Measurements from ENCODE around the gene CNNM3.

Gene CNNM3

GRCh38 chr2:96875498-96876268 is 59.6 kb downstream of the CNNM3 start:
- Histone ChIP-seq H3K27me3 (ENCODE audit: control insufficient read depth, insufficient read depth, low read length) (peaks cover 3% of the 10 kb centered on the region), H3K4me3 (ENCODE audit: low read length) (no peak overlapping the region), H3K9ac (ENCODE audit: low read length) (no peak overlapping the region), H3K4me1 (ENCODE audit: control insufficient read depth, insufficient read depth, low read length) (peaks cover 15% of the 10 kb centered on the region), H3K9me3 (ENCODE audit: control insufficient read depth, low read length) (no peaks in the 10 kb centered on the region), H3K36me3 (ENCODE audit: control insufficient read depth, insufficient read depth, low read length) (no peaks in the 10 kb centered on the region)

- H3K36me3 ChIP-seq (ENCODE audit: control insufficient read depth, insufficient read depth, low read length): no peaks in the 10 kb centered on the region
- H3K4me3 ChIP-seq (ENCODE audit: low read length): no peak overlapping the region
- H3K9ac ChIP-seq (ENCODE audit: low read length): no peak overlapping the region
- H3K27me3 ChIP-seq (ENCODE audit: control insufficient read depth, insufficient read depth, low read length): no peaks in the 10 kb centered on the region
- H3K9me3 ChIP-seq (ENCODE audit: control insufficient read depth, low read length): no peaks in the 10 kb centered on the region
- peaks cover 11% of the 10 kb centered on the region for H3K4me1 ChIP-seq (ENCODE audit: control insufficient read depth, insufficient read depth, low read length)
Observed at GRCh38 chr2:96876269-96877041, 60.4 kb downstream of the CNNM3 start.

- Histone ChIP-seq H3K9me3 (ENCODE audit: control insufficient read depth, low read length) (no peaks in the 10 kb centered on the region), H3K4me1 (ENCODE audit: control insufficient read depth, insufficient read depth, low read length) (peaks cover 11% of the 10 kb centered on the region), H3K36me3 (ENCODE audit: control insufficient read depth, insufficient read depth, low read length) (no peaks in the 10 kb centered on the region), H3K27me3 (ENCODE audit: control insufficient read depth, insufficient read depth, low read length) (no peaks in the 10 kb centered on the region), H3K9ac (ENCODE audit: low read length) (no peak overlapping the region), H3K4me3 (ENCODE audit: low read length) (no peak overlapping the region)
Observed at GRCh38 chr2:96877042-96877451, 61.0 kb downstream of the CNNM3 start.

GRCh38 chr2:96877631-96878092 is 61.6 kb downstream of the CNNM3 start:
- Histone ChIP-seq H3K4me3 (ENCODE audit: low read length) (no peak overlapping the region), H3K9me3 (ENCODE audit: control insufficient read depth, low read length) (no peaks in the 10 kb centered on the region), H3K27me3 (ENCODE audit: control insufficient read depth, insufficient read depth, low read length) (no peaks in the 10 kb centered on the region), H3K4me1 (ENCODE audit: control insufficient read depth, insufficient read depth, low read length) (peaks cover 11% of the 10 kb centered on the region), H3K36me3 (ENCODE audit: control insufficient read depth, insufficient read depth, low read length) (no peaks in the 10 kb centered on the region), H3K9ac (ENCODE audit: low read length) (no peak overlapping the region)

GRCh38 chr2:96878171-96878570 is 62.1 kb downstream of the CNNM3 start:
- Histone ChIP-seq H3K4me3 (ENCODE audit: low read length) (no peak overlapping the region), H3K27me3 (ENCODE audit: control insufficient read depth, insufficient read depth, low read length) (no peaks in the 10 kb centered on the region), H3K9ac (ENCODE audit: low read length) (no peak overlapping the region), H3K4me1 (ENCODE audit: control insufficient read depth, insufficient read depth, low read length) (peaks cover 11% of the 10 kb centered on the region), H3K36me3 (ENCODE audit: control insufficient read depth, insufficient read depth, low read length) (no peaks in the 10 kb centered on the region), H3K9me3 (ENCODE audit: control insufficient read depth, low read length) (no peaks in the 10 kb centered on the region)

GRCh38 chr2:96878796-96879544 is 62.9 kb downstream of the CNNM3 start:
- Histone ChIP-seq H3K36me3 (ENCODE audit: control insufficient read depth, insufficient read depth, low read length) (no peaks in the 10 kb centered on the region), H3K4me1 (ENCODE audit: control insufficient read depth, insufficient read depth, low read length) (peaks cover 9% of the 10 kb centered on the region), H3K4me3 (ENCODE audit: low read length) (no peak overlapping the region), H3K9me3 (ENCODE audit: control insufficient read depth, low read length) (no peaks in the 10 kb centered on the region), H3K27me3 (ENCODE audit: control insufficient read depth, insufficient read depth, low read length) (no peaks in the 10 kb centered on the region), H3K9ac (ENCODE audit: low read length) (no peak overlapping the region)

- Histone ChIP-seq H3K9me3 (ENCODE audit: control insufficient read depth, low read length) (no peaks in the 10 kb centered on the region), H3K4me3 (ENCODE audit: low read length) (no peak overlapping the region), H3K4me1 (ENCODE audit: control insufficient read depth, insufficient read depth, low read length) (peaks cover 5% of the 10 kb centered on the region), H3K27me3 (ENCODE audit: control insufficient read depth, insufficient read depth, low read length) (no peaks in the 10 kb centered on the region), H3K9ac (ENCODE audit: low read length) (no peak overlapping the region), H3K36me3 (ENCODE audit: control insufficient read depth, insufficient read depth, low read length) (no peaks in the 10 kb centered on the region)
Observed at GRCh38 chr2:96879545-96880040, 63.5 kb downstream of the CNNM3 start.

- Histone ChIP-seq H3K27me3 (ENCODE audit: control insufficient read depth, insufficient read depth, low read length) (no peaks in the 10 kb centered on the region), H3K36me3 (ENCODE audit: control insufficient read depth, insufficient read depth, low read length) (no peaks in the 10 kb centered on the region), H3K9ac (ENCODE audit: low read length) (no peak overlapping the region), H3K4me1 (ENCODE audit: control insufficient read depth, insufficient read depth, low read length) (peaks cover 9% of the 10 kb centered on the region), H3K9me3 (ENCODE audit: control insufficient read depth, low read length) (no peaks in the 10 kb centered on the region), H3K4me3 (ENCODE audit: low read length) (no peak overlapping the region)
Observed at GRCh38 chr2:96880891-96881273, 64.8 kb downstream of the CNNM3 start.

- H3K4me1 ChIP-seq (ENCODE audit: control insufficient read depth, insufficient read depth, low read length): peaks cover 9% of the 10 kb centered on the region
- H3K4me3 ChIP-seq (ENCODE audit: low read length): no peak overlapping the region
- H3K27me3 ChIP-seq (ENCODE audit: control insufficient read depth, insufficient read depth, low read length): no peaks in the 10 kb centered on the region
Observed at GRCh38 chr2:96881349-96882195, 65.5 kb downstream of the CNNM3 start.

GRCh38 chr2:96882230-96882629 is 66.2 kb downstream of the CNNM3 start:
- no peaks in the 10 kb centered on the region for H3K9me3 ChIP-seq (ENCODE audit: control insufficient read depth, low read length)
- H3K4me3 ChIP-seq (ENCODE audit: low read length): no peak overlapping the region
- peaks cover 9% of the 10 kb centered on the region for H3K4me1 ChIP-seq (ENCODE audit: control insufficient read depth, insufficient read depth, low read length)
- H3K9ac ChIP-seq (ENCODE audit: low read length): no peak overlapping the region
- H3K27me3 ChIP-seq (ENCODE audit: control insufficient read depth, insufficient read depth, low read length): no peaks in the 10 kb centered on the region
- no peaks in the 10 kb centered on the region for H3K36me3 ChIP-seq (ENCODE audit: control insufficient read depth, insufficient read depth, low read length)

More at GRCh38 chr2:96881349-96882195, 65.5 kb downstream of the CNNM3 start:
- no peaks in the 10 kb centered on the region for H3K36me3 ChIP-seq (ENCODE audit: control insufficient read depth, insufficient read depth, low read length)
- no peak overlapping the region for H3K9ac ChIP-seq (ENCODE audit: low read length)
- H3K9me3 ChIP-seq (ENCODE audit: control insufficient read depth, low read length): no peaks in the 10 kb centered on the region

GRCh38 chr2:96882906-96883305 is 66.8 kb downstream of the CNNM3 start:
- H3K36me3 ChIP-seq (ENCODE audit: control insufficient read depth, insufficient read depth, low read length): no peaks in the 10 kb centered on the region
- no peaks in the 10 kb centered on the region for H3K27me3 ChIP-seq (ENCODE audit: control insufficient read depth, insufficient read depth, low read length)
- no peaks in the 10 kb centered on the region for H3K9me3 ChIP-seq (ENCODE audit: control insufficient read depth, low read length)
- no peak overlapping the region for H3K9ac ChIP-seq (ENCODE audit: low read length)
- no peak overlapping the region for H3K4me3 ChIP-seq (ENCODE audit: low read length)
- peaks cover 14% of the 10 kb centered on the region for H3K4me1 ChIP-seq (ENCODE audit: control insufficient read depth, insufficient read depth, low read length)
